ENCODE data around the gene KAZALD1.
"Not testable (repeated sequence)": the region's sequence is repeated elsewhere in the genome, so short reads cannot be mapped to it uniquely, and the experiment has no call there.

Gene KAZALD1

GRCh38 chr10:101021692-101022251, 40.0 kb upstream of the KAZALD1 start:
- no peaks in the 10 kb centered on the region for H3K36me3 Mint-ChIP-seq (ENCODE audit: low read depth)
- no peak for DNase-seq (ENCODE audit: low spot score)
- H3K4me3 Mint-ChIP-seq = no peak overlapping the region
- H3K27ac Mint-ChIP-seq = no peak overlapping the region
- H3K4me1 Mint-ChIP-seq (ENCODE audit: low read depth) = peaks cover 4% of the 10 kb centered on the region
- H3K9me3 Mint-ChIP-seq = no peaks in the 10 kb centered on the region
- H3K27me3 Mint-ChIP-seq (ENCODE audit: low read depth) = peaks cover 24% of the 10 kb centered on the region

DNA sequence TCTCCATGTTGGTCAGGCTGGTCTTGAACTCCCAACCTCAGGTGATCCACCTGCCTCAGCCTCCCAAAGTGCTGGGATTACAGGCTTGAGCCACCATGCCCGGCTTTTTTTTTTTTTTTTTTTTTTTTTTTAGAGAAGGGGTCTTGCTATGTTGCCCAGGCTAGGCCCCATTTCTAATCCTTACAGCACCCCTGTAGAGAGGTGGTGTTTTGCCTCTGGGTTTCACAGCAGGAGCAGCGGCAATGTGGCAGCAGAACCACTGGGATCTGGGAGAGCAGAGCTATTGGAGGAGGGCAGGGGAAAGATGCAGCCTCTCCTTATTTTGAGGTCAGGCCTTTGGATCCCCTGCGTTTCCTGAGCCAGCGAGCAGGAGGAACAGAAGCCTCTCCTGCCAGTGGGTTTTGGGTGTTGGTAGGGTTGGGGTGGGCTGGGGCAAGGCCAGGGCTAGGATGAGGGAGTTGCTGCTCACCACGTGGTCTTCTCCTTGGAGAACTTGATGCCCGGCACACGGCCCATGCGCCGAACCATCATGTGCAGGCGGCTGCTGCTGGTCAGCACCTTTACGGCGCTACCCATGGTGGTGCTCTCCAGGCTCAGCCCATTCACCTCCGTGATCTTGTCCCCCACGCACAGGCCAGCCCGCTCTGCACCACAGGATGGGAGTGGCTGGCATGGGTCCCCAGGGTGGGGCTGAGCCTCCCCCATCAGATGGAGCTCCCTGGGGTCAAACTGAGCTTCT, 38.7 kb upstream of the KAZALD1 start:
- no peak overlapping the region for H3K4me3 Mint-ChIP-seq
- H3K27me3 Mint-ChIP-seq (ENCODE audit: low read depth) = peaks cover 22% of the 10 kb centered on the region
- H3K4me1 Mint-ChIP-seq (ENCODE audit: low read depth) = peaks cover 4% of the 10 kb centered on the region
- no peak overlapping the region for H3K27ac Mint-ChIP-seq
- no peaks in the 10 kb centered on the region for H3K9me3 Mint-ChIP-seq
- DNase-seq (ENCODE audit: low spot score) = no peak
- no peaks in the 10 kb centered on the region for H3K36me3 Mint-ChIP-seq (ENCODE audit: low read depth)

DNA sequence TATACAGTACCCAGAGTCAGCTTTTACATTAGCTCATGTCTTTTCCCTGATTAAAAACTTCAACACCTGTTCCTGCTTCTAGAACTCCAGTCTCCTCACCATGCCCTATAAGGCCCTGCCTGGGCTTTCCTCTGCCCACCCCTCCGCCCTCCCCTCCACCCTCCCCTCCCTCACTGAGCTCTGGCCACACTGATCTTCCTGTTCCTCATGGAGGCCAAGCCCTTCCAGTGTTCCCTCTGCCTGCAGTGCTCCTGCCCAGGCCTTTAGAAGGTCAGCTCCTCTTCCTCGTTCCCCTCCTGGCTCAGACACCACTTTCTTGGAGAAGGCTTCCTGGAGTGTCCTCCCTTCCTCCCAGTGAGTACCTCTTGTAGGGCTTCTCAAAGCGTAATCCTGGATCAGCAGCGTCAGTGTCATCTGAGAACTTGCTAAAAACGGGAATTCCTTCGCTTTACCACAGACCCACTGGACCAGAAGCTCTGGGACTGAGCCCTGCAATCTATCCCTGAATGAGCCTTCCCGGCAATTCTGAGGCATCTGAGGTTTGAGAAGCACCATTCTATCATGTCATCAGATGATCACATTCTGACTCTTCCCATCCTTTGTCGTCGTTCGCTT, 34.6 kb upstream of the KAZALD1 start:
- no peaks in the 10 kb centered on the region for H3K9me3 Mint-ChIP-seq
- no peak for DNase-seq (ENCODE audit: low spot score)
- H3K27ac Mint-ChIP-seq = no peak overlapping the region
- H3K27me3 Mint-ChIP-seq (ENCODE audit: low read depth) = peaks cover 19% of the 10 kb centered on the region
- peaks cover 4% of the 10 kb centered on the region for H3K4me1 Mint-ChIP-seq (ENCODE audit: low read depth)
- no peak overlapping the region for H3K4me3 Mint-ChIP-seq
- H3K36me3 Mint-ChIP-seq (ENCODE audit: low read depth) = no peaks in the 10 kb centered on the region

DNA sequence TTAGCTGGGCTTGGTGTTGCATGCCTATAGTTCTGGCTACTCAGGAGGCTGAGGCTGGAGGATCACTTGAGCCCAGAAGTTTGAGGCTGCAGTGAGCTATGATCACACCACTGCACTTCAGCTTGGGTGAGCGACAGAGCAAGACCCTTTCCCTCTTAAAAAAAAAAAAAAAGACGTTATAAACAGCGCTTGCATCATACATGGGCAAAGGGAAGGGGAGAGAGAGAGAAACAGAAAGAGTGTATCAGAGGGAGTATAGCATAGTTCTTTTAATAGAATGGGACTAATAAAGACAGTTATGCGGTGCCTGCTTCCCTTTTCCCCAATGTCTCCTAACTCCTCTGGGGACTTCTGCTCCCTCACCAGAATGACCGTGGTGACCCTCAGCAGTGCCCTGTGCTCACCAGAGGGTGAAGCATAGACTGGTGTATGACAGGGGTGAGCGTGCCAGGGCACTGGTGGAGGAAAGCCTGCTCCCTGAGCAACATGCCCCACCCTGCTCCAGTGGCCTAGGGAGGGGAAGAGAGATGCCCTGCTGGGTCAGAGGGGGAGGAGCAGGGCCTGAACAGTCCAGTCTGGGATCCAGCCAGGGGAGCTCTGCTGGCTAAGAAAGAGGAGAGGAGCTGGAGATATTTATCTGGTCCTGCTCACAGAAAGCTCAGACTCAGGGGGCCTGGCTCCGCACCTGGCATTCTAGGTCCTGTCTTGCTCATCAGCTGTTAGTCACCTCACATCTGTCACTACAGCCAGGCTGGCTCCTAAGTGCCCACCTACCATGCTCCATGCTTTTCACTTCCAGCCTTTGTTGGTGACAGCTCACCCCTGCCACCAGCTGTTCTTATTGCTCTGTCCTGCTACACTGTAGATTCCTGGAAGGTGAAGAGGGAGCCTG, 33.1 kb upstream of the KAZALD1 start:
- H3K27me3 Mint-ChIP-seq (ENCODE audit: low read depth) = peaks cover 19% of the 10 kb centered on the region
- H3K36me3 Mint-ChIP-seq (ENCODE audit: low read depth) = no peaks in the 10 kb centered on the region
- no peak overlapping the region for H3K27ac Mint-ChIP-seq
- no peak overlapping the region for H3K4me3 Mint-ChIP-seq
- H3K4me1 Mint-ChIP-seq (ENCODE audit: low read depth) = peaks cover 16% of the 10 kb centered on the region
- DNase-seq (ENCODE audit: low spot score) = no peak
- H3K9me3 Mint-ChIP-seq = no peaks in the 10 kb centered on the region

GRCh38 chr10:101029520-101030295, 32.1 kb upstream of the KAZALD1 start:
- Mint-ChIP-seq H3K36me3 (ENCODE audit: low read depth) (peaks cover 1% of the 10 kb centered on the region), H3K27me3 (ENCODE audit: low read depth) (peaks cover 19% of the 10 kb centered on the region), H3K9me3 (no peaks in the 10 kb centered on the region), H3K4me3 (no peak overlapping the region), H3K4me1 (ENCODE audit: low read depth) (peaks cover 18% of the 10 kb centered on the region), H3K27ac (no peak overlapping the region)
- DNase-seq (ENCODE audit: low spot score) = no peak

GRCh38 chr10:101030496-101031127, 31.2 kb upstream of the KAZALD1 start:
- Mint-ChIP-seq H3K4me3 (peak overlapping the region; percentile 90), H3K27ac (peak overlapping the region; percentile 95), H3K4me1 (ENCODE audit: low read depth) (peaks cover 20% of the 10 kb centered on the region), H3K36me3 (ENCODE audit: low read depth) (peaks cover 4% of the 10 kb centered on the region), H3K9me3 (no peaks in the 10 kb centered on the region), H3K27me3 (ENCODE audit: low read depth) (peaks cover 19% of the 10 kb centered on the region)
- no peak for DNase-seq (ENCODE audit: low spot score)

GRCh38 chr10:101031128-101031795, 30.5 kb upstream of the KAZALD1 start, which contains the start of the genes PDZD7 and SFXN3:
PDZD7 (minus strand) TSS chr10:101031129; CDS start chr10:101030219, 910 bp downstream.
SFXN3 (plus strand) TSS chr10:101031234; CDS start chr10:101034695, 3,461 bp downstream.
- H3K36me3 Mint-ChIP-seq (ENCODE audit: low read depth) = peaks cover 8% of the 10 kb centered on the region

GRCh38 chr10:101031796-101032636, 29.8 kb upstream of the KAZALD1 start:
- H3K9me3 Mint-ChIP-seq = no peaks in the 10 kb centered on the region
- peak overlapping the region; percentile 90 for H3K4me3 Mint-ChIP-seq
- H3K36me3 Mint-ChIP-seq (ENCODE audit: low read depth) = peaks cover 10% of the 10 kb centered on the region
- H3K27ac Mint-ChIP-seq = peak overlapping the region; percentile 95
- peaks cover 20% of the 10 kb centered on the region for H3K4me1 Mint-ChIP-seq (ENCODE audit: low read depth)
- H3K27me3 Mint-ChIP-seq (ENCODE audit: low read depth) = peaks cover 19% of the 10 kb centered on the region
- peak; percentile 61 for DNase-seq (ENCODE audit: low spot score)

More at GRCh38 chr10:101031128-101031795, 30.5 kb upstream of the KAZALD1 start, which contains the start of the genes PDZD7 and SFXN3:
- Mint-ChIP-seq H3K9me3 (no peaks in the 10 kb centered on the region), H3K27ac (peak within 1 kb of the TSS; percentile 95), H3K4me3 (peak within 1 kb of the TSS; percentile 90), H3K27me3 (ENCODE audit: low read depth) (peaks cover 19% of the 10 kb centered on the region), H3K4me1 (ENCODE audit: low read depth) (peaks cover 20% of the 10 kb centered on the region)
- peak; percentile 96 for DNase-seq (ENCODE audit: low spot score)

- Mint-ChIP-seq H3K27me3 (ENCODE audit: low read depth) (peaks cover 13% of the 10 kb centered on the region), H3K4me1 (ENCODE audit: low read depth) (peaks cover 20% of the 10 kb centered on the region), H3K36me3 (ENCODE audit: low read depth) (peaks cover 14% of the 10 kb centered on the region), H3K27ac (peak overlapping the region; percentile 95), H3K9me3 (no peaks in the 10 kb centered on the region), H3K4me3 (peak overlapping the region; percentile 90)
- peak; percentile 76 for DNase-seq (ENCODE audit: low spot score)
These were observed 29.1 kb upstream of the KAZALD1 start for GRCh38 chr10:101032637-101033224.

DNA sequence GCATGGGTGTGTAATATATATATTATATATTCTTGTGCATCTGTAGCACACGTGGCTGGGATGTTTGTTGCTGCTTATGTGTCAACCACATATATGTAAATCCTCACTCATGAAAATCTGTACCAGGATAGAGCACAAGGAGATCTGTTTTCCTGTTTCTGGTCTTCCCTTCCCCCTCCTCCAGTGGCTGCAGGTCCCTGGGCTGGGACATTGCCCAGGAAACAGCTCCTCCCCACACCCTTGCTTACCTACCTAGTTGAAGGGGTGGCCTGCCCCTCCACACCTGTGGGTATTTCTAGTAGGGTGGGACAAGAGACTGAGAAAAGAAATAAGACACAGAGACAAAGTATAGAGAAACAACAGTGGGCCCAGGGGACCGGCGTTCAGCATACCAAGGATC, 28.5 kb upstream of the KAZALD1 start:
- DNase-seq (ENCODE audit: low spot score) = no peak
- peak overlapping the region; percentile 47 for H3K4me3 Mint-ChIP-seq
- peaks cover 20% of the 10 kb centered on the region for H3K4me1 Mint-ChIP-seq (ENCODE audit: low read depth)

DNA sequence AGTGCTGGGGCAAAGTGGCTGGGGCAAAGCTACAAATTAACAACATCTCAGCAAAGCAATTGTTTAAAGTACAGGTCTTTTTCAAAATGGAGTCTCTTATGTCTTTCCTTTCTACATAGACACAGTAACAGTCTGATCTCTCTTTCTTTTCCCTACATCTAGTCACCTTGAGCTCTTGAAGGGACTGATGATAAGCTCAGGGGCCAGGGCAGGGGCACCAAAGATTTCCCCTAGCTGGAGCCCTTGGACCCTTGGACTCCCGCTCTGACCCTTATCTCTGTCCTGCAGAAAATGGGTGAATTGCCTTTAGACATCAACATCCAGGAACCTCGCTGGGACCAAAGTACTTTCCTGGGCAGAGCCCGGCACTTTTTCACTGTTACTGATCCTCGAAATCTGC, 27.4 kb upstream of the KAZALD1 start:
- not testable (repeated sequence) for H3K4me3 Mint-ChIP-seq; H3K27ac Mint-ChIP-seq; H3K27me3 Mint-ChIP-seq (ENCODE audit: low read depth); H3K9me3 Mint-ChIP-seq; DNase-seq (ENCODE audit: low spot score)
- Mint-ChIP-seq H3K36me3 (ENCODE audit: low read depth) (peaks cover 23% of the 10 kb centered on the region), H3K4me1 (ENCODE audit: low read depth) (peaks cover 20% of the 10 kb centered on the region)

More for the DNA sequence above, 28.5 kb upstream of the KAZALD1 start:
- Mint-ChIP-seq H3K27me3 (ENCODE audit: low read depth) (peaks cover 10% of the 10 kb centered on the region), H3K9me3 (no peaks in the 10 kb centered on the region), H3K27ac (no peak overlapping the region), H3K36me3 (ENCODE audit: low read depth) (peaks cover 19% of the 10 kb centered on the region)
